ENCODE results near the gene CLASRP. TPM values are rescaled to one million over a fixed set of nuclear protein-coding genes. Genes with fewer than 3 reads are reported as not detected.
A peak's percentile ranks its signal among the peaks of the same experiment; 100 is the strongest.
"Not testable (repeated sequence)": the region's sequence is repeated elsewhere in the genome, so short reads cannot be mapped to it uniquely, and the experiment has no call there.

CLASRP gene
- total RNA-seq, 4 donors from 2014 or later = 28.8 to 121 (median 91.5) TPM

DNA sequence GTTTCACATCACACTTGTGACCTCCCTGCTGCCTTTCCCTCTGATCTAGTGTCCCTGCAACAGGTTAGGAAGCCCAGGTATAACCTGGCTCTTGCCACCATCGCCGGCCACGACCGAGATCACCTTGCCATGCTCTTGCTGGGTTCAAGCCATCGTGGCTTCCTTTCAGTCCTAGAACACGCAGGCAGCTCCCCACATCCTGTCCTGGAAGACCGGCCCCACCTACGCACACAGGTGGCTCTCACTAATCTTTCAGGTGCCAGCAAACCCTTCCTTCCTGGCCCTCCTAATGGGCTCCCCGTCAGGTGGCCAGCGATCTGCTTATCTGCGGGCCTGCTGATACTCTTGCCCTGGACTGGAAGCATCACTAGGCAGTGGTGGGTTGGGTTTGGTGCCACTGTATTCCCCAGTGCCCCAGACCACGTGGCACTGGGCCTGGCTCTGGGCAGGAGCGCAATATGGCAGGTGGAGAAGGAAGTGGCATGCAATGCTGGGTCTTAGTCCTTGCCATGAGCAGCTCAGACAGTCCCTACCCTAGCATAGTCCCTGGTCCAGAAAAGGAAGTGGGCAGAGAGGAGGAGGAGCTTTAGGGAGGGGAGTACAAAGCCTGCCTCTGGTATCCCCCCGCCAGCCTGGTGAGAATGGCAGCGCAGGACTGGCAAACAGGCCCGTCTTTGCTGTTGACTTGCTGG, 66.0 kb downstream of the CLASRP start:
- H3K27ac ChIP-seq = no peak overlapping the region
- ATAC-seq = no peak

DNA sequence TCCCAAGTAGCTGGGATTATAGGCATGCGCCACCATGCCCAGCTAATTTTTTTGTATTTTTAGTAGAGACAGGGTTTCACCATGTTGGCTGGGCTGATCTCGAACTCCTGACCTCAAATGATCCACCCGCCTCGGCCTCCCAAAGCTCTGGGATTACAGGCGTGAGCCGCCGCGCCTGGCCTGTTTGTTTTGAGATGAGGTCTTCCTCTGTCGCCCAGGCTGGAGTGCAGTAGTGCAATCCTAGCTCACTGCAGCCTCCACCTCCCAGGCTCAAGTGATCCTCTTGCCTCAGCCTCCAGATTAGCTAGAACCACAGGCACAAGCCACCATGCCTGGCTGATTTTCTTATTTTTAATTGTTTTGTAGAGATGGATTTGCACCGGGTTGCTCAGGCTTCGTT, 67.5 kb downstream of the CLASRP start:
- peaks cover 9 to 31% of the 10 kb centered on the region in 2 donors for H3K4me1 ChIP-seq
- ATAC-seq; H3K27me3 ChIP-seq; intact Hi-C loops (cut with DNase I; ENCODE audit: low total_unique reads); H3K27ac ChIP-seq; H3K36me3 ChIP-seq; DNase-seq; H3K9me3 ChIP-seq; H3K4me3 ChIP-seq; in situ Hi-C loops (cut with MboI; ENCODE audit: low sequenced_read_pairs in 4 of 4): not testable (repeated sequence)

More for the DNA sequence above, 66.0 kb downstream of the CLASRP start:
- no peak overlapping the region for H3K4me3 ChIP-seq
- in situ Hi-C loops (cut with MboI; ENCODE audit: low sequenced_read_pairs in 4 of 4) = no loop called here
- no peaks in the 10 kb centered on the region for H3K27me3 ChIP-seq
- H3K36me3 ChIP-seq = no peaks in the 10 kb centered on the region
- intact Hi-C loops (cut with DNase I; ENCODE audit: low total_unique reads) = no loop called here
- peaks cover 18 to 38% of the 10 kb centered on the region in 2 donors for H3K4me1 ChIP-seq
- H3K9me3 ChIP-seq = no peaks in the 10 kb centered on the region
- DNase-seq = no peak
- TF ChIP-seq, protein P1, sequence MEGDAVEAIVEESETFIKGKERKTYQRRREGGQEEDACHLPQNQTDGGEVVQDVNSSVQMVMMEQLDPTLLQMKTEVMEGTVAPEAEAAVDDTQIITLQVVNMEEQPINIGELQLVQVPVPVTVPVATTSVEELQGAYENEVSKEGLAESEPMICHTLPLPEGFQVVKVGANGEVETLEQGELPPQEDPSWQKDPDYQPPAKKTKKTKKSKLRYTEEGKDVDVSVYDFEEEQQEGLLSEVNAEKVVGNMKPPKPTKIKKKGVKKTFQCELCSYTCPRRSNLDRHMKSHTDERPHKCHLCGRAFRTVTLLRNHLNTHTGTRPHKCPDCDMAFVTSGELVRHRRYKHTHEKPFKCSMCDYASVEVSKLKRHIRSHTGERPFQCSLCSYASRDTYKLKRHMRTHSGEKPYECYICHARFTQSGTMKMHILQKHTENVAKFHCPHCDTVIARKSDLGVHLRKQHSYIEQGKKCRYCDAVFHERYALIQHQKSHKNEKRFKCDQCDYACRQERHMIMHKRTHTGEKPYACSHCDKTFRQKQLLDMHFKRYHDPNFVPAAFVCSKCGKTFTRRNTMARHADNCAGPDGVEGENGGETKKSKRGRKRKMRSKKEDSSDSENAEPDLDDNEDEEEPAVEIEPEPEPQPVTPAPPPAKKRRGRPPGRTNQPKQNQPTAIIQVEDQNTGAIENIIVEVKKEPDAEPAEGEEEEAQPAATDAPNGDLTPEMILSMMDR (IDR thresholded peaks at IDR 0.05 in 4 of 5, conservative IDR thresholded peaks at IDR 0.05 in 1 of 5) = no peak
- TF ChIP-seq POLR2A (IDR thresholded peaks at IDR 0.05) = no peak

DNA sequence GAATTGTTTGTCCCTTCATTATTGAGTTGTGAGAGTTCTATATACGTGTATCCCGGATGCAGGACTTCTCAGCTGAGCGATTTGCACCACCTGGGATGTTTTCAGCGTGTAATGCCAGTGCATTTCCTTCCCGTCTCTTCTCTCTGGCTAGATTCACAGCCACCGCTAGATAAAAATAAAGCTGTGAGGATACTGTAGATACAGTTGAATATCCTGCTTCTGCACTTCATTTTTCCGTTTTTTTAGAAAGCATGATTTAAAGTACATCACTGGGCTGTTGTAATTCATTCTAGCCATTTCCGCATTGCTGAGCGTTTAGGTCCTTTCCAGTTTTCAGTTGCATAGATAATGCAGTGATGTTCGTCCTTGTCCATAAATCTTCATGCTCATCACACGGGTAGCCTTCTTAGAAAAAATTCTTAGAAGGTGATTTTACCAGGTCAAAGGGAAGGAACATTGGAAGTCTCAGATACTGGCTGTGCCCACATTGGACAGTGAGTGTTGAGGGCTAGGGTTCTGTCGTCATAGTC, 68.8 kb downstream of the CLASRP start:
- H3K9me3 ChIP-seq = no peaks in the 10 kb centered on the region
- DNase-seq = no peak
- in situ Hi-C loops (cut with MboI; ENCODE audit: low sequenced_read_pairs in 4 of 4) = no loop called here

DNA sequence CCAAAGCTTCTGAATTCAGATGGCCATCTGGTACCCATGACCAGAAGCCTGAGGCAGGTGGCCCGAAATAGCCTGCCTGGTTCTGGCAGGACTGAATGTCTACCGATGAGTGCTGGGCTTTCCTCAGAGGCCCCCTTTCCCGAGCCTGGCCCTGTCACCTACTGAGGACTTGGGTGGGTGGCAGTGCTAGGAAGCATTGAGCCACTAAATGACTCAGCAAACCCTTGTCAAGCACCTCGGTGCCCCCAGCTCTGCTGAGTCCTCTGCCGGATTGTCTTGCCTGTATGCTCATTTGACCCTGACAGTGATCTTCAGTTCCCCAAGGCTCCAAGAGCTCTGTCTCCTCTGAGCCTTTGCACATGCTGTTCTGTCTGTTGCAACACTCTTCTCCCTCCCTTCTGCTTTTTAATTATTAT, 72.0 kb downstream of the CLASRP start:
- no peaks in the 10 kb centered on the region for H3K27me3 ChIP-seq
- in situ Hi-C loops (cut with MboI; ENCODE audit: low sequenced_read_pairs in 4 of 4) = no loop called here
- H3K4me3 ChIP-seq = no peak overlapping the region
- ATAC-seq (peak in 1 of 2 donors; percentile 37), DNase-seq (no peak)
- H3K36me3 ChIP-seq = no peaks in the 10 kb centered on the region
- H3K9me3 ChIP-seq = no peaks in the 10 kb centered on the region
- H3K27ac ChIP-seq = no peak overlapping the region
- intact Hi-C loops (cut with DNase I; ENCODE audit: low total_unique reads) = no loop called here
- H3K4me1 ChIP-seq = peaks cover 7 to 23% of the 10 kb centered on the region in 2 donors
- TF ChIP-seq, protein P1 (IDR thresholded peaks at IDR 0.05 in 4 of 5, conservative IDR thresholded peaks at IDR 0.05 in 1 of 5) = no peak
- no peak for TF ChIP-seq POLR2A (IDR thresholded peaks at IDR 0.05)

More for the DNA sequence above, 68.8 kb downstream of the CLASRP start:
- H3K27me3 ChIP-seq = no peaks in the 10 kb centered on the region
- H3K4me3 ChIP-seq = no peak overlapping the region
- TF ChIP-seq, protein P1 (IDR thresholded peaks at IDR 0.05 in 4 of 5, conservative IDR thresholded peaks at IDR 0.05 in 1 of 5) = no peak
- intact Hi-C loops (cut with DNase I; ENCODE audit: low total_unique reads) = no loop called here
- no peak for ATAC-seq
- peaks cover 0 to 18% of the 10 kb centered on the region in 2 donors for H3K4me1 ChIP-seq
- H3K27ac ChIP-seq = no peak overlapping the region
- no peaks in the 10 kb centered on the region for H3K36me3 ChIP-seq

DNA sequence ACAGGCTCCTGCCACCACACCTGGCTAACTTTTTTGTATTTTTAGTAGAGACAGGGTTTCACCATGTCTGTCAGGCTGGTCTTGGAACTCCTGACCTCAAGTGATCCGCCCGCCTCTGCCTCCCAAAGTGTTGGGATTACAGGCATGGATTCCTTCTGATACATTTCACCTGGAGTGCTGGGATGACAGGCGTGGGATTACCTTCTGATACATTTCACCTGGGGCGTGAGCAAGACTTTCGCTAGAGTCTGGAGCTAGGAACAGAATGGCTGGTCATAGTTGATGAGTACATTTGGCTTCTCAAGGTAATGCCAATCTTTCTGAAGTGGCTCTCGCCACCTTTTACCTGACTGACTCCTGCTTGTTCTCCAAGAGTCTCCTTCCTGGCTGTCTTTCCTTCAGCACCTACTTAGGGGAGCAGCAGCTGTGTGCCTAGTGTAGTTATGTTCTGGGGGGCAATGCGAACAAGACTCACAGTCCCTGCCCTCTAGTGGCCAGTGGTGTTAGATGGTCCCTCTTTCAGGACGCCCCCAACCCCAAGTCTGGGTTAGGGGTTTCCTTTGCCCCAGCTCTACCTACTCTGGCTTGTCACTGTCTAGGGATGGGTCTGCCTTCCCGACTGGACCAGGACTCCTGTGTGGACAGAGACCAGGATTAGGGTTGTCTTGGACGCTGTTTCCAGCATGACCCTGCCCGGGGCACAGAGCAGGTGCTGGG, 73.4 kb downstream of the CLASRP start:
- no peak overlapping the region for H3K4me3 ChIP-seq
- TF ChIP-seq, protein P1 (IDR thresholded peaks at IDR 0.05 in 4 of 5, conservative IDR thresholded peaks at IDR 0.05 in 1 of 5) = no peak
- TF ChIP-seq POLR2A (IDR thresholded peaks at IDR 0.05) = no peak
- H3K27me3 ChIP-seq = no peaks in the 10 kb centered on the region
- ATAC-seq = no peak
- no peak for DNase-seq
- no peaks in the 10 kb centered on the region for H3K9me3 ChIP-seq
- intact Hi-C loops (cut with DNase I; ENCODE audit: low total_unique reads) = no loop called here
- no peak overlapping the region for H3K27ac ChIP-seq
- peaks cover 21 to 31% of the 10 kb centered on the region in 2 donors for H3K4me1 ChIP-seq
- in situ Hi-C loops (cut with MboI; ENCODE audit: low sequenced_read_pairs in 4 of 4) = no loop called here
- H3K36me3 ChIP-seq = no peaks in the 10 kb centered on the region

Measured in gastrocnemius medialis (tissue), 4 donors.